Colon (tissue), 2 donors: ENCODE data around the gene NEB.

Experiments
- FAIRE-seq: peaks from 2 replicates; lab custom pipeline; 2012; peaks lifted over from hg19 to GRCh38; lab: Jason Lieb, UNC
- donor health status: control.
- donor health status: control.

NEB gene

DNA sequence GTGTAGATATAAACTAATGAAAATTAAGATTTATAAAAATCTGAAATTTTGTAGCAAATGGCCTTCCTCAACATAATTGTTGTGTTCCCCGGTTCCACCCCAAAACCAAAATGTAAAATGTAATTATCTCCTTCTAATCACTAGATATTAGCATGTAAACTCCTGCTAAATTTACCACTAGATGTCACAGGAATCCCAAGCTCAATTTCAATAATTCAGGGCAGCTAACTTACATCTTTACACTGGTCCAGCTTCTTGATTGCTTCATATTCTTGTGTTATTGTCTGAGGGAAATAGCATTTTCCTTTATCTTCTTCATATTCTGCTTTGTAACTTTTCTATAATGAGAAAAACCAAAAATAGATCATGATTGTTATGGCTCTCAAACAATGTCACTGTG is 42.6 kb downstream of the NEB start:
- no peak for FAIRE-seq

DNA sequence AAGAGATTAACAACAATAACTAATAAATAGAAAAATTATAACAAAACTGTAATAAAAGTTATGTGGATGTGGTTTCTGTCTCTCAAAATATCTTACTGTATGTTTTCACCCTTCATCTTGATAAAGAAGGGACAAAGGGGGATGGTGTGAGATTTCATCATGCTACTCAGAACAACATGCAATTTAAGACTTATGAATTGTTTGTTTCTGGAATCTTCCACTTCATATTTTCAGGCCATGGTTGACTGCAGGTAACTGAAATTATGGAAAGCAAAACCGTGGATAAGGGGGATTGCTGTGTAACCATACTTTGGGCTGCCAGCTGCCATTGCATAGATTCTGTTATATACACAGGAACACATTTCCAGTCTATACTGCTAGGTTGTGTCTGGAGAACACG is 45.6 kb downstream of the NEB start:
- no peak for FAIRE-seq

DNA sequence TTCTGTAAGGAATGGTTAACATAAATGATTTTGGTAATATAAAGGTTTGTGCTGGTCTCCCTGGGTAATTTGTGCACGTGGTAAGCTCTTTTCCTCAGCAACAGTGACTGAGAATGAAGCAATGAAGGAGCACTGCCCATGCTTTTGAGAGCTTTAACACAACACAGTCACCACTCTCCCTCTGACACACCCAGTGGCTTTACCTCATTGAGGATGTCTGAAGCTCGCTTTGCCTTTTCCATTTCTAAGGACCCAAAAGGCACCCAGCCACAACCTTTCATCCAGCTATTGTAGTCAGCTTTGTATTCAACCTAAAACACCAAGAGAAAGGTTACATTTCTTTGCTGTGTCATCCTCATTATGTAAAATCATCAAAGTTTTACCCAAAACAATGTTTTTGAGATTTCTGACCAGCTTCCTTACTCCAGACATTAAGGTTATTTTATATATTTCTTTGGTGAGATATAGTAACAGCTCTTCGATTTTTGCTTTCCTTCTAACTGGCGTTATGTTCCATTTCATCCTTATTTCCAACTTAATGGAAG is 51.7 kb downstream of the NEB start:
- no peak for FAIRE-seq

DNA sequence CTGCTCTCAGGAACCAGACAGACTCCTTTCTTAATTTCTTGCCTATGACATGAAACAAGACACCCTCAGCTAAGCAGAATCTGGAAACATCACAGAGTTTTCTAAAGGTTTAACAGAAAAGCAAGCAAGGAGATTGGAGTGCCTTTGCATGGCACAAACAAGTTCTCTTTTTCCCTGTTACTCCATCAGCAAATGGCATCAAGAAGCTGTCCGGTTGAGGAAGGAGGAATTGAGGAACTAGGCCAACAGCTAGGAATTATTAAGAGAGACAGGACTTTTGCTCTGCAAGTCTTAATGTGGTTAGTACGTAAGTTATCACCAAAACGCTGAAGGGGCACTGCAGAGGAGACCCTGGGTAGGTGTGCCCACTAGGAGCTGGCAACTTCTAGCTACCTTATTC is 53.2 kb downstream of the NEB start:
- FAIRE-seq, result no peak

- FAIRE-seq, result no peak
Measured at GRCh38 chr2:151679994-151680393, 54.3 kb downstream of the NEB start.

DNA sequence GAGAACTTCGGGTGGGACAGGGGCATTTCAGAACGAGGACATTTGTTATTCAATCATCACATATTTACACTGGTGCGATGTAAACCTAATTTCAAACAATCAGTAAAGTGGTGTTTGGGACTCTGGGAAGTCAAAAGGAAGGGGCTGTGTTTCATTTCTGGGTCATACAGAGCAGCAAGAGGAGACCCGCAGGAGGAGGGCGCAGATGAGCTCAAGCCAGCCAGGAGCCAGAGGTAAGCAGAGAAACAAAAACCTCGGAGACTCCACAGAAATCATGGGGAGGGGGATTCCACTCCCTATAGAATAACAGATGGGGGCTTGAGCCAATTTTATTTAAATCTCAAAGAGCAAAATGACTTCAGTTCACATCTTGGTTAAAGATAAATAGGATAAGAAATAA is 55.4 kb downstream of the NEB start:
- FAIRE-seq, result no peak

DNA sequence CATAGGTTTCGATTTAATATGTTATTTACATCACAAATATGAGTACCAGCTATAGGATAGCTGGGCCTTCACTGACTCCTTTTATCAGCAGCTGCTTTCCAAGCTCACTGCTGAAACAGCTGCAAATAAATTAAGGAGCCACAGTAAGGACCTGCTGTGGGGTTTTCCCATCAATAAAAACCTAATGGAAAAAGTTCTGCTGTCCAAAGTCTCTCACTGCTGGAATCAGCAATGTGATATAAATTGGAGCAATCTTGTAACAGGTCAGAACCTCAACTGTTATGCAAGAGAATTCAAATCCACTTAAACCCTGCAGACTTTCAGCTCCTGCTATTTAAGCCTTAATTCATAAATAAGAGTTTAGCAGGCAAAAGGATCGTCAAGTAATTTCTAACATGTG is 61.3 kb downstream of the NEB start:
- FAIRE-seq, result no peak

- no peak for FAIRE-seq
Measured at GRCh38 chr2:151672277-151672676, 62.0 kb downstream of the NEB start.

DNA sequence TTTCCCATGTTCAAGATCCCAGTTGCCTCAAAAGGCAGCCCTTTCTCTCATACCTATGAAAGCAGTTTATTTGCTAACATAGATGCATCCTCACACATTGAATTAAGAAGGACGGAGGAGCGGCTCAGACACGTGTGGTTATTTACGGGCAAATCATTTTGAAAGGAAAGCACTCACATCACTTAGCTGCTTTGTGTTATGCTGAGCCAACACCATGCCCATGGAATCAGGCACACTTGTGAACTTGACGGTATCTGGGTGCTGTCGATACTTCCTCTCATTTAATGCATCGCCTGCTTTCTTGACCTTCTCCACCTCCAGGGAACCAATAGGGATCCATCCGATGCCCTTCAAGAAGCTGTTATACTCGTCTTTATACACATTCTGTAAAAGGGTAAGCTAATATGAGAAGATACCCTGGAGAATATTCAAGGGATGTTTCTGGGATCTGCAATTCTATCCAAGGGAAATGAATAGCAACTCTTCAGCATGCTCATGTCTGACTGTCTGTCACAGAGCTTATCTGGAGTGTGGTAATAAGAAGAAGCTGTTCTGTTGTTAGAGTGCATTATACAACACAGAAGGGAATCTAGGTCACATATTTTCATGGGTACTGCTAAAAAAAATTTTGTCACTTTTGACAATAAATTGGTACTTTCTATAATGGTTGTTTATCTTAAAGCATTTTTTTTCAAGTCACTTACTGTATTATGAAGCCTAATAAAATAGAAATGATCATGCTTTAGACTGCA is 63.3 kb downstream of the NEB start:
- no peak for FAIRE-seq

DNA sequence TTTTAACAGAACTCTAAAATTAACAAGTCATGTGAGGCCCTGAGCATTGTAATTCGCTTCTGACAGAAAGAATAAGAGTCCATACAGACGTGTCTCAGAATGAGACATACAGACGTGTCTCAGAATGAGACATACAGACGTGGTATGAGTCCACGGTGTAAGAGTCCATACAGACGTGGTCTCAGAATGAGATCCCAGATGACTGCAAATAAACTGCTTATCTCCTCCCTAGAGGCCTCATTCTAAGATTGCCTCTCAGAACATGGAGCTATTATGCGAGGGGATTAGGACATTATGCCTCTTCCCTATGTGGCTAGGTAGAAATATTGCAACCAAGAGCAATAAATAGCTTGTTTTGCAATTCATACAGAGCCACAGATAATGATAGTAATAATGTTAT is 63.9 kb downstream of the NEB start:
- FAIRE-seq, result no peak

GRCh38 chr2:151669585-151670081 is 64.6 kb downstream of the NEB start:
- FAIRE-seq, result no peak

GRCh38 chr2:151668737-151669136 is 65.5 kb downstream of the NEB start:
- no peak for FAIRE-seq

GRCh38 chr2:151665959-151666358 is 68.3 kb downstream of the NEB start:
- FAIRE-seq, result no peak

- no peak for FAIRE-seq
Measured at GRCh38 chr2:151664520-151664919, 69.8 kb downstream of the NEB start.

DNA sequence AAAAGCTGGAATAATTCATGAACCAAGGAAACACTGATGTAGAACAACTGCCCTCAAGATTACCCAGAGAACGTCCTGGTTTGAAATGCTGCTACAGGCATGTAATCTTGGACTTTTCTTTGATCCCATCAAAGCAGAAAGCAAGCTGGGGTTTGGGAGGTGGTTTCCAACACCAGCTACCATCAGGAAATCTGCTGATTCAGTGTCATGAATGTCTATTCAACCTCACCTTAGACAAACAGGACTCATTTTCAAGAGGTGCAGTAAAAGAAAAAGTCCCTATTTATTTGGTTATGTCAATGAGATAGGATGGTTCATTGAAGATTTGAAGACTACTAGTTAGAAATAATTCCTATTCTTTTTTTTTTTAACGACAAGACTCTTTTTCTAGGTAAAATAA is 72.7 kb downstream of the NEB start:
- no peak for FAIRE-seq

DNA sequence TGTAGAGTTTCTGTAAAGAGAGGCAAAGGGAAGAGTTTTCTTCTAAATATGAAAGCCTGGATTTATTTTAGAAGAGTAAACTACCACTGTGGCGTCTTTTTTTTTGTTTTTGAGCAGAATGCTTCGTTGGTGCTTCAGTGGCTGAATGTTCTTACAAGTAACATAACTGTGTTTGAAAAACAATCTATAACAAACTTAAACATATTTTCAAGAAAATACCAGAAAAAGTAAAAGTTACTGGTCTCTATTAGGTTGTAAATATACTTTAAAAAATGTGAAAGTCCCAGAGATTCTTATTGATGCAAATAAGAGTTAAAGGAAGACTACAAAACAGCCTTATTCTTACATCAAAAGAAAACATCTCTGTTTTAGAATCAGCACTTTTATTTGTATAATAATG is 76.2 kb downstream of the NEB start:
- FAIRE-seq, result no peak

DNA sequence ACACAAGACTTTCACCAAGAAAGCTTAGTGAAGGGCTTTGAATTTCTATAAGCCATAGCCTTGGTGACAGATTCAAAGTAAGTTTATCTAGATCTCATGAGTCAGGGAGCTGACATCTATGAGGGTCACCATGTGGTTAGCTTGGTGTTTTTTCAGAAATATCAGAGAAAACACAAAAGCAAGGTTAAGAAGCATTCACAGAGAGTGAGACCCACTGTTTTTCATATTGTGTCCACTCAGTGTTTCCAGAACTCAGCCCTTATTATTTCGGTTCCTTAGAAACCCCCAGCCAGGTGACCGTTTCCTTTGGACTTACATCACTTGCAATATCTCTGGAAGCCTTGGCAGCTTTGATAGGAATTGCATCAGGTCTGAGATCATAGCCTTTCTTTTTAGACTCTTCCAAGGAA is 76.6 kb downstream of the NEB start:
- FAIRE-seq, result no peak

DNA sequence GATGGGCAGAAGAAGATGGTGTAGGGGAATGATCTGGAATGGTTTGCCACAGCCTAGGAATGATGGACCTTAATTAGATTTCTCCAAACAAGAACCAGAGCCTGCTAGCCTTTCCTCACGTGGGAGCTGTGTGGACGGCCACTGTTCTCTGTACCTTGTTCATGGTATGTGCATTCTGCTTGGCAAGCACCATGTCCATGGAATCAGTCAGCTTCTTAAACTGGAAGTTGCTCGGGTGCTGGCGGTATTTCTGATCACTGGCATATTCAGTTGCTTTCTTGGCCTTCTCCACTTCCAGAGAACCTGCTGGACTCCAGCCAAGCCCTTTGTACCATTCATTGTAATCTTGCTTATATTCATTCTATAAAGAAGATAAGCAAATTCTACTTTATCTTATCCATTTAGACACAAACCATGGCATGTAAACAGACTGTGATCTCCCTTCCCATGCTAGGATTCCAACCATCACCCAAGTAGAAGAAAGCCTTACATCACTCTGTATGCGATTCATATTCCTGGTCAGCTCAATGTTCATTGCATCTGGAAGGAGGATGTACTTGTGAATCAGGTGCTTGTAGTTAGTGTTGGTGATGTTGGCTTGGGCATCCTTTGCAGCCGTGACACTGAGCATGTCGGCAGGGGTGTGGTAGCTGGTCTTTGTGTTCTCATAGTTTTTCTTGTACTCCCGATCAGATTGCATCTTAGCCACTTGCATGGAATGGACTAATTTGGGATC is 78.4 kb downstream of the NEB start:
- no peak for FAIRE-seq

DNA sequence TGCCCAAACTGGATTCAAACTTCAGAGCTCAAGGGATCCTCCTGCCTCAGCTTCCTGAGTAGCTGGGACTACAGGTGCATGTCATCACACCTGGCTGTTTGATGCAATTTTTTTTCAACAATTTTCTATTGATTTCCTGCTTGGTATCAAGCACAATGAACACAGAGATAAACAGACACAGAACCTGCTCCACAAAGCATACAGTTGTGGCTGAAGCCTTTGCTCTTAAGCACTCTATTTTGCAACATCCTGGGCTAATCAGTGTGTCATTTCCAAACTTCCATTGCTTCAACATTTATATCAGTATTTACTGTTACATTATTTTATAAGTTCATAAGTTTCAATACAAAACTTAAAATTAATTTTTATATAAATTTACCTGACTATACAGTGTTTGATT is 79.4 kb downstream of the NEB start:
- no peak for FAIRE-seq

DNA sequence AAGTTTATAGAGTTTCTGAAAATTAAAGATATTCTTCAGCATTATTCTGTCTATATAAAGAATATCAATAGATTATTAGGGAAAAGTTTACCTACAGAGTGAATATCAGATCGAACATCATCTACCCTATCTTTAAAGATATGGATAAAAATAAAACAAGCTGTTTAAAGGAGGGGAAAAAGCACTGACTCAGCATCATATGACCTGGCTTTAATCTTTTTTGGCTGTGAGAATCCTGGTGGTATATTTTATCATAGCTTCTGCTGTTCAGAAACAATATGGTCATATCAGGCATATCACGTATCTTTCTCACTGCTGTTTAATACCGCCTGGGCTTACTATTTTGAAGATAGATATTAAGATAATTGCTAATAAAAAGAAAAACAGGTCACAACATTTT is 80.2 kb downstream of the NEB start:
- no peak for FAIRE-seq

DNA sequence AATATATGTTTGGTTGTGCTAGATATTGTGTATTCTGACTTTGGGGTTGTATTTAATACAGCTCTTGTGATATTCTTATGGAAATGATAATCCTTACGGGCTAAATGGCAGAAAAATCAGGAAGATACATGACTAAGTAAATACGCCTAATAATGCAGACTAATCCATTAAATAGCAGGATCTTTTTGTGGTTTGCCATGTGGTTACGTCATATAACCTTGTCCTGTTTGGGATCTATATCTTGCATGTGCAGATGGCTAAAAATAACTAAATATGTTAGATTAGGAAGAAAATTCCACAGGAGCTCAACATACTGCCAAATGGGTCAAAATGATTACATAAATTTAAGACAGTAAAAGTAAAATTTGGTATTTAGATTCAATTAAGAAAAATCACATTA is 83.0 kb downstream of the NEB start:
- FAIRE-seq, result no peak

GRCh38 chr2:151650456-151650855 is 83.8 kb downstream of the NEB start:
- no peak for FAIRE-seq

DNA sequence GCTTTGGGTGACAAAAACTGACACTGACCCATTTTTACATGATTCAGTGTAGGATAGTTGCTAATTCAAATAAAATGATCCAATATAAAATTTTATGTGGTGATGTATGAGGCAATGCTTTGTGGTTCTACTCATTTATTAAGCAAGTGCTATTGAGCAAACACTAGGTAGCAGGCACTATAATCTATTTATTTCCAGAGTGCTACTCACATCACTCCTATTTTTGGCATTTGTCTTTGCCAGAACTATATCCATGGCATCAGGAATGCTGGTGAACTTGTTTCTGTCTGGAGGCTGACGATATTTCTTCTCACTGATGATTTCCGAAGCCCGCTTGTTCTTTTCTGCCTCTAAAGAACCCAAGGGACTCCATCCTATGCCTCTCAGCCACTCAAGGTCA is 84.3 kb downstream of the NEB start:
- FAIRE-seq, result no peak

DNA sequence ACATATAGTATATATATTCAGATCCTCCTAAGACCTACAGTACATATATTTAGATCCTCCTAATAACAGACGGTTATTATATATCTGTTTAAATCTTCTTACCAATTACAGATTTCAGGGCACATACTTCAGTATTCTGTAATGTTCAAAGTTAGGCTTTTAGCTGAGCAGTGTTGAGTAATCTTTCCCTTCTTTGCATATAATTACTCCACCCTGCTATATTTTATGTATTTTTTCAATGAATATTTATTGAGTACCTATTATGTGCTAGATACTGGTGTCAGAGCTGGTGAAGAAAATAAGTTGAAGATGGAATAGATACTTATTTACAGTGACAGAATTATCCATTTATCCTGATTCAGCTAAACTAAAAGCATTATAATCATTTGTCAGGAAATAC is 84.9 kb downstream of the NEB start:
- FAIRE-seq, result no peak
